Activated CD4-positive, alpha-beta T cell treated with anti-CD3 and anti-CD28 coated beads, Interleukin-2, amount 10 ng/mL, durations not matched to agents 24 days and 14 days (primary cell): ENCODE data around the gene PMM2. TPM values are rescaled to one million over a fixed set of nuclear protein-coding genes. Genes with fewer than 3 reads are reported as not detected.
A peak's percentile ranks its signal among the peaks of the same experiment; 100 is the strongest.
"Not testable (repeated sequence)": the region's sequence is repeated elsewhere in the genome, so short reads cannot be mapped to it uniquely, and the experiment has no call there.

Experiments used
- DNase-seq: peaks from one replicate; pipeline ENCODE4 v3.0.0; 2022
- H3K27ac Mint-ChIP-seq: one replicate; pipeline ENCODE4 v1.8.0; 2022; ENCODE audit warnings: mild to moderate bottlenecking, mixed read lengths
- H3K27me3 Mint-ChIP-seq: one replicate; pipeline ENCODE4 v1.8.0; 2022; ENCODE audit warnings: mixed read lengths
- H3K36me3 Mint-ChIP-seq: one replicate; pipeline ENCODE4 v1.8.0; 2022; ENCODE audit warnings: low read depth, mild to moderate bottlenecking, mixed read lengths
- H3K4me1 Mint-ChIP-seq: one replicate; pipeline ENCODE4 v1.8.0; 2021; ENCODE audit warnings: mixed read lengths
- H3K4me3 Mint-ChIP-seq: one replicate; pipeline ENCODE4 v1.8.0; 2022; ENCODE audit warnings: mild to moderate bottlenecking, moderate library complexity, mixed read lengths
- H3K9me3 Mint-ChIP-seq: one replicate; pipeline ENCODE4 v1.8.0; 2021; ENCODE audit warnings: mixed read lengths
- intact Hi-C: fragments of 100-400 bp; cut with micrococcal nuclease; formaldehyde crosslinking; loops from one replicate; pipeline ENCODE4 v1.15.1; 2023
- total RNA-seq: library from RNA; stranded (reverse); gene quantifications from 2 replicates; pipeline ENCODE4 v1.2.3, GENCODE V29; 2022

Gene PMM2
- total RNA-seq, 1 donor from 2014 or later: 74.1 TPM

GRCh38 chr16:8796469-8797363 lies 923 bp upstream of the PMM2 start:
- Mint-ChIP-seq H3K9me3 (no peaks in the 10 kb centered on the region), H3K4me1 (peaks cover 23% of the 10 kb centered on the region), H3K4me3 (peak overlapping the region; percentile 98), H3K27ac (peak overlapping the region; percentile 95), H3K27me3 (no peaks in the 10 kb centered on the region), H3K36me3 (peaks cover 25% of the 10 kb centered on the region)
- DNase-seq: no peak
- intact Hi-C loops: loop anchor here (1.0 to 10.0 kb wide), 8 partner anchors 73 to 1946 kb away; partner anchors contain the start of genes ABAT, CARHSP1, HAPSTR1 and NUBP1

GRCh38 chr16:8798174-8798527 lies 512 bp downstream of the PMM2 start:
- Mint-ChIP-seq H3K27ac (peak overlapping the region; percentile 95), H3K9me3 (no peaks in the 10 kb centered on the region), H3K4me3 (peak overlapping the region; percentile 98), H3K4me1 (peaks cover 24% of the 10 kb centered on the region), H3K27me3 (no peaks in the 10 kb centered on the region), H3K36me3 (peaks cover 36% of the 10 kb centered on the region)
- intact Hi-C loops: loop anchor here (5.0 to 10.0 kb wide), 2 partner anchors 337 to 1944 kb away; partner anchors contain the start of gene NUBP1
- no peak for DNase-seq

- intact Hi-C loops: loop anchor here (5.0 to 10.0 kb wide), 2 partner anchors 336 to 1944 kb away; partner anchors contain the start of gene NUBP1
- Mint-ChIP-seq H3K4me3 (peak overlapping the region; percentile 98), H3K27ac (peak overlapping the region; percentile 95), H3K4me1 (peaks cover 27% of the 10 kb centered on the region), H3K36me3 (peaks cover 40% of the 10 kb centered on the region), H3K27me3 (no peaks in the 10 kb centered on the region), H3K9me3 (no peaks in the 10 kb centered on the region)
- peak; percentile 68 for DNase-seq
These were observed 1.0 kb downstream of the PMM2 start for GRCh38 chr16:8798535-8799157.

GRCh38 chr16:8801701-8802100 lies 4.1 kb downstream of the PMM2 start:
- Mint-ChIP-seq H3K27me3 (no peaks in the 10 kb centered on the region), H3K4me1 (peaks cover 24% of the 10 kb centered on the region), H3K4me3 (no peak overlapping the region), H3K27ac (no peak overlapping the region), H3K9me3 (no peaks in the 10 kb centered on the region), H3K36me3 (peaks cover 59% of the 10 kb centered on the region)
- no peak for DNase-seq
- intact Hi-C loops: no loop called here

GRCh38 chr16:8803733-8804132 lies 6.1 kb downstream of the PMM2 start:
- Mint-ChIP-seq H3K36me3 (peaks cover 60% of the 10 kb centered on the region), H3K4me1 (peaks cover 16% of the 10 kb centered on the region)
- H3K27ac Mint-ChIP-seq, intact Hi-C loops, DNase-seq, H3K4me3 Mint-ChIP-seq, H3K9me3 Mint-ChIP-seq, H3K27me3 Mint-ChIP-seq: not testable (repeated sequence)

GRCh38 chr16:8804313-8804712 lies 6.7 kb downstream of the PMM2 start:
- no peaks in the 10 kb centered on the region for H3K9me3 Mint-ChIP-seq
- no peak overlapping the region for H3K4me3 Mint-ChIP-seq
- no peak overlapping the region for H3K27ac Mint-ChIP-seq
- no peak for DNase-seq
- no peaks in the 10 kb centered on the region for H3K27me3 Mint-ChIP-seq
- intact Hi-C loops: no loop called here
- H3K4me1 Mint-ChIP-seq: peaks cover 12% of the 10 kb centered on the region
- peaks cover 61% of the 10 kb centered on the region for H3K36me3 Mint-ChIP-seq

GRCh38 chr16:8806272-8806983 lies 8.8 kb downstream of the PMM2 start:
- DNase-seq: no peak
- no peak overlapping the region for H3K4me3 Mint-ChIP-seq
- intact Hi-C loops: no loop called here
- H3K9me3 Mint-ChIP-seq: no peaks in the 10 kb centered on the region
- H3K4me1 Mint-ChIP-seq: peaks cover 9% of the 10 kb centered on the region
- no peaks in the 10 kb centered on the region for H3K27me3 Mint-ChIP-seq
- peaks cover 68% of the 10 kb centered on the region for H3K36me3 Mint-ChIP-seq
- no peak overlapping the region for H3K27ac Mint-ChIP-seq

GRCh38 chr16:8807189-8807588 lies 9.6 kb downstream of the PMM2 start:
- H3K4me3 Mint-ChIP-seq: no peak overlapping the region
- H3K36me3 Mint-ChIP-seq: peaks cover 67% of the 10 kb centered on the region
- DNase-seq: no peak
- H3K4me1 Mint-ChIP-seq: peaks cover 9% of the 10 kb centered on the region
- no peaks in the 10 kb centered on the region for H3K27me3 Mint-ChIP-seq
- no peak overlapping the region for H3K27ac Mint-ChIP-seq
- H3K9me3 Mint-ChIP-seq: no peaks in the 10 kb centered on the region
- intact Hi-C loops: no loop called here

GRCh38 chr16:8808009-8808408 lies 10.4 kb downstream of the PMM2 start:
- intact Hi-C loops: no loop called here
- Mint-ChIP-seq H3K4me1 (peaks cover 9% of the 10 kb centered on the region), H3K9me3 (no peaks in the 10 kb centered on the region), H3K4me3 (no peak overlapping the region), H3K27me3 (no peaks in the 10 kb centered on the region), H3K36me3 (peaks cover 68% of the 10 kb centered on the region), H3K27ac (no peak overlapping the region)
- DNase-seq: no peak

GRCh38 chr16:8808613-8809353 lies 11.1 kb downstream of the PMM2 start:
- Mint-ChIP-seq H3K4me3 (no peak overlapping the region), H3K9me3 (no peaks in the 10 kb centered on the region), H3K27me3 (no peaks in the 10 kb centered on the region), H3K27ac (no peak overlapping the region), H3K36me3 (peaks cover 70% of the 10 kb centered on the region), H3K4me1 (peaks cover 6% of the 10 kb centered on the region)
- DNase-seq: no peak
- intact Hi-C loops: no loop called here

GRCh38 chr16:8812162-8812843 lies 14.7 kb downstream of the PMM2 start:
- Mint-ChIP-seq H3K4me1 (peaks cover 19% of the 10 kb centered on the region), H3K9me3 (no peaks in the 10 kb centered on the region), H3K27me3 (no peaks in the 10 kb centered on the region), H3K4me3 (no peak overlapping the region), H3K36me3 (peaks cover 72% of the 10 kb centered on the region), H3K27ac (no peak overlapping the region)
- intact Hi-C loops: no loop called here
- no peak for DNase-seq

- Mint-ChIP-seq H3K36me3 (peaks cover 70% of the 10 kb centered on the region), H3K9me3 (no peaks in the 10 kb centered on the region), H3K4me3 (no peak overlapping the region), H3K27ac (peak overlapping the region; percentile 58), H3K4me1 (peaks cover 22% of the 10 kb centered on the region), H3K27me3 (no peaks in the 10 kb centered on the region)
- no peak for DNase-seq
- intact Hi-C loops: no loop called here
These were observed 16.6 kb downstream of the PMM2 start for GRCh38 chr16:8814095-8814806.
